ENCODE data around the gene AQP6.

AQP6 gene

DNA sequence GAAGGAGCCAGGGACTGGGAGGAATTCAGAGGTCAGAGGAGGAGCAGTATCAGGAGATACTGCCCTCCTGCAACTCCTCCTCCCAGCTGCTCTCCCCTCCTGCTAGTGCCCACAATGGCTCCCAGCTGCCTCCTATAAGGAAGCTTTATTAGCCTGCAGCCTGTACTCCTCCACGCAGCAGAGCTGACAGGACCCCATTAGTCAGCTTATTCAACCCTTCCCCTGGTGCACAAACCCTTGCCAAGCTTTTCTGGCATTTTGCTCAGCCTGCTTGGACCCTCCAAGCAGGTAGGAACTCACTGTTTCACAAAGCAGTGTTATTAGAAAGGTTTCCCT is 29.2 kb upstream of the AQP6 start:
- no peak for DNase-seq (ENCODE audit: low spot score)

DNA sequence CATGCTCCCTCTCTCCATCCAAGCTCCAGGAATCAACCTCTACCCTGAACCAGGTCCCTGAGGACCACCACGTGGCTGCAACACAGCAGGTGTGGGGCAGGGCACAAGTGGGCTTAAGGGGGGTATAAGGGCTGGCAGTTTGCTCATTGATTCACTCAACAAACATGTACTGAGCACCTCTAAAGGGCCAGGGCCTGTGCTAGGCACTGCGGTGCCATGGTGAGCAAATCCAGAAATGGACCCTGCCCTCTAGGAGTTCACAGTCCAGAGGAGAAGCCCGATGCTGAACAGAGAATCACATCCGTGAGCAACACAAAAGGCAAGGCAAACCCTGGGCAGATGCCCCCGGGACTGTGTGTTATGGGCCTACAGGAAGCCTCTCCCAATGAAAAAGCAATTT is 28.7 kb upstream of the AQP6 start:
- DNase-seq (ENCODE audit: low spot score) = no peak

DNA sequence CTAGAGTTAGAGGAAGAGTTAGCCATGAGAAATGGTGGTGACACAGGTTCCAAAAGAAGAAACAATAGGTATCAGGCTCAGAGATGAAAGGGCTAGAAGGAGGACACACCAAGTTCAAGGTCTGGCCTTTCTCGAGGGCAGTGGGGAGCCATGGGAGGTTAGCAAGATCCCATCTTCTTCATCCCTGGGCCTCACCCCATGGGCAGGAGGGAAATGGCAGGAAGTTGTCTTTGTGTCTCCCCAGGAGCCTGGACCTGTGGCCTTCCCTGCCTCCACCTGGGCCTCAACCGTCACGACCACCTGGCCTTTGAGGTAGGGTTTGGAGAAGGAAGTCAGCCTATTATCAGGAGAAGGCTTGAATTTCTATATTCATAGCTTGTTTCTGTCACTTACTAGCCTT is 28.0 kb upstream of the AQP6 start:
- DNase-seq (ENCODE audit: low spot score) = no peak

DNA sequence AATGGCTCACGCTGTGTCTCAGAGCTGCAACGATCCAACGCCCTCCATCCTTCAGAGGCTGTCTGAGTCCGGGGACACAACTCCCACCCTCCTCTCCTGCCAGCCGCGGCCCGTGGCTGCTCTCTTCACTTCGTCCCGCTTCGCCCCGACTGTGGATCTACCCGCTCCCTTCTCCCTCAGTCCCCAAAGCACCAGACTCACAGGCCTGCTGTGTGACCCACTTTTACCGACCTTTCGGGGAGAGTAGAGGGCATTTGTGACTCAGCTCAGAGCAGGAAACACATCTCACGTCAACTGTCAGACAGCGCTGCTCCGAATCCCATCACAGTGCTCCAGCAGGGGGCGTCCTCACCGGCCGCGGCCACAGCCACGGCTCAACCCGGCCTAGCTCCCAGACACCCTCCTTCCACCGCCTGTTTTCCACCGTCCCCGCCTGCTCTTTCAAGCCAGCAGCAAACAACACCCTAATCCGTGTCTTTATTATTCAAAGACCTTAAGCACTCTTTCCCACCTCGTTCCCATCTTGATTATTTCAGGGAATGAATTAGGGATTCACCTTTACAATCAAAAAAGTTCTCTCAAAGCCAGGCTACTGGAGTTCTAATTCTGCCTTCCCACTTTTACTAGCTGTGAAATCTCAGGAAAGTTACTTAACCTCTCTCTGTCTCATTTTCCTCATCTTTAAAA is 27.2 kb upstream of the AQP6 start:
- DNase-seq (ENCODE audit: low spot score) = peak; percentile 92

DNA sequence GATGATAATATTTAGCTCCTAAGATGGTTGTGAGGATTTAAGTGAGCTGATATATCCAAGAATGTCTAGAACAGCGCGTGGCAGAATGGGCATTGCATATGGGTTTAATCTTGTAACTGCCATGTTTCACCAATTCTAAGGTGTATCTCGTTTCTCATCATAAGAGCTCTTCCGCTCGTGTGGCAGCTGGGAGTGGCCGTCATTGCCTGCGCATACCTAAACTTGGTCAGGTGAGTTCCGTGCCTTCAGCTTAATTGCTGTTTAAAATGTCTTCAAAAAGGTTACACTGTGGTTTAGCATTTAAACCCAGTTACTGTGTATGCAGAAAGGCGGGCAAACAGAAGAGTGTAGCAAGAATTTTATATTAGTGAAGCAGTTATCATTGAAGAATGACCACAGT is 26.7 kb upstream of the AQP6 start:
- DNase-seq (ENCODE audit: low spot score) = no peak

DNA sequence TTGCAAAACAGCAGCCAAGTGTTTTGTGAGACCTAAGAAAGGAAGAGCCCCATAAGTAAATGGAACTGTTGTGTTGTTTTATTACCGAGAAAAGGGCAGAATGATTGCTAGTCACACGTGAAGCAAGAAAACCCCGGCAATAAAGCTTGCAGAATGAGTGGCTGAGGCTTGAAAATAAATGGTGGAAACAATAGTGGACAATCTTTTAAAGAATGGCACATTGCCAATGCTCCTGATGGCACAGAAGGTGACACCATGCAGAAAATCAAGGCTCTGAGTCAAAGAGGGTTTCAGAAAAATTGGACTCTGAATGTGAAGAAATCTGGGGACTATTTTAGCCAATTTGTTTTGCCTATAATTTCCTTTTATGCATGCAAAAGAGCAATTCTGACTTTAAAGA is 26.2 kb upstream of the AQP6 start:
- DNase-seq (ENCODE audit: low spot score) = no peak

DNA sequence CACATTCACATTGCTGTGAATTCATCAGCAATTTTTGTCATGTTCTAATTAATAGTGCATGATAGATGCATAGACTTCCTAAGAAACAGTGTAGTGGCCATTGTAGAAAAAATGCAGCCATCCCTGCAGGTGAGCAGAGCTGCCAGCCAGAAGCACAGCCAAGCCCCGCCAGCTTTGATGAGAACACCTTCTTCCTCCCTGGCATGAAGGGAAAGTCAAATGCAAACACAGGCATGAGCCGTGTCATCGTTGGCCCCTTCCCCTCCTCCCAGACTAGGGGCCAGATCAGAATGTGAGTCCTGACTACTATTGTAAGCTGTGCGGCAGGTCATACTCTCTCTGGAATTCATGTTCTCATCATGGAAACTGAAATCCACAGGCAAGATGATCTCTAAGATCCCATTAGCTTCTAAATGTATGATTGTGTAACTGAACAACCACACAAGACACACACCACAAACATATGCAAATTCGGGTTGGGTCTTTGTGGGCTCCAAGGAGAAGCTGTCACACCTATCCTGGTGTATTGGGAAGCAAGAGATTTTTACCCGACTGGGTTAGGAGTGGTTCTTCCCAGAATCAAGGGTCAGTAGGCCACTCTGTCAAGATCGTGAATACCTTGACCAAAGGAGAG is 25.0 kb upstream of the AQP6 start:
- DNase-seq (ENCODE audit: low spot score) = no peak

DNA sequence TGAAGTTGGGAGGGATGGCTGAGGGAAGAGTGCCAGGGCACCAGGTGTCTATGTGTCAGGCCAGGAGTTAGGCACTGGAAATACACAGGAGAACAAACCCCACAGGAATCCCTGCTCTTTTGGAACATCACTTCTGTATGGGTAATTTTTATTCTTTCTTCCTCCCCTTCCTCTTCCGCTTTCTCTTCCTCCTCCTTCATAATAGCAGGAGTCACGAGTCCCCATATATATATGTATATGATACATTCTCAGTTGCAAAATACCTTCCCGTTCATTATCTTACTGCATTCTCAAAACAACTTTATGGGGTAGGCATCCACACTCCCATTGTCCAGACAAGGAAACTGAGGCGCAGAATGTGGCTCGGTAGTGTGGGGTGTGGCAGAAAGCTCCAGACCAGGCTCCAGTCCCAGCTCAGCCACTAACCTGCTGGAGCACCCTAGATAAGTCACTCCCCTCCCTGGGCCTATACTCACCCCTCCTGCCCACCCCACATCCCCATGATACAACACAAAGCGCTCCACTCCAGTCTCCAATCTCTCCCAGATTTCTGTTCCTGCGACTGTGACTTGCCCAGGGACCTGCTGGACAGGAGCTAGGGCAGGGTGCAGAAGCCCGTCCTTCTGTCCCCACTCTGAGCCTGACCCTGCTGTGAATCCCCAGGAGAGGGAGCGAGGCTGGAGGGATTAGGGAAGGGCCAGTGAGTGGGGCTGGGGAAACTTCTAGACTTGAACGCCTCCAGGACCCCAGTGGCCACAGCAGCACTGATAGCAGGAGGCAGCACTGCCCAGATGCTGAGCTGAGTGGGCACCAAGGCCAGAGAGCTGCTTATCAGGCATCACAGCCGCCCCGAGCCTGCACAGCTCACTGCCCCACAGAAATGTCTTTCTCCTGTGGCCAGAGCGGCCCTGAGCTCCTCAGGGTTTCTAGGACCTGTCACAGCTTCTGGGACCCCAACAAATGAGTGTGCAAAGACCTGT is 23.6 kb upstream of the AQP6 start:
- no peak for DNase-seq (ENCODE audit: low spot score)

DNA sequence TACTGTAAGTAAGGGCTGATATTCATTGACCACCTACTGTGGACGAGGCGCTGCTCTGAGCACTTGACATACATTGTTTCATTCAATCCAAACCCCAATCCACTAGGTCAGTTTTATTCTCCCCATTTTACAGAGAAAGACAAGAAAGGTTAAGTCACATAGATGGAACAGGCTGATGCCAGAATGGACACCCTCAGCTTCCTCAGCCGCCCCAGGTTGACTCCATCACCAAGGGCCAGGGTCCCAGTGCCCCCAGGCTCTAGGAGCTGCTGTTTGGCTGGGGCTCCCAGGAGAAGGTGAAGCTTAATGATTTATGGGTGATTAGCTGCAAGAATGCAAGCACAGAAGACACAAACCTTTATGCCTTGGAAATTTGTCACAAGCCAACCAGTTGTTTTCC is 22.9 kb upstream of the AQP6 start:
- DNase-seq (ENCODE audit: low spot score) = no peak

DNA sequence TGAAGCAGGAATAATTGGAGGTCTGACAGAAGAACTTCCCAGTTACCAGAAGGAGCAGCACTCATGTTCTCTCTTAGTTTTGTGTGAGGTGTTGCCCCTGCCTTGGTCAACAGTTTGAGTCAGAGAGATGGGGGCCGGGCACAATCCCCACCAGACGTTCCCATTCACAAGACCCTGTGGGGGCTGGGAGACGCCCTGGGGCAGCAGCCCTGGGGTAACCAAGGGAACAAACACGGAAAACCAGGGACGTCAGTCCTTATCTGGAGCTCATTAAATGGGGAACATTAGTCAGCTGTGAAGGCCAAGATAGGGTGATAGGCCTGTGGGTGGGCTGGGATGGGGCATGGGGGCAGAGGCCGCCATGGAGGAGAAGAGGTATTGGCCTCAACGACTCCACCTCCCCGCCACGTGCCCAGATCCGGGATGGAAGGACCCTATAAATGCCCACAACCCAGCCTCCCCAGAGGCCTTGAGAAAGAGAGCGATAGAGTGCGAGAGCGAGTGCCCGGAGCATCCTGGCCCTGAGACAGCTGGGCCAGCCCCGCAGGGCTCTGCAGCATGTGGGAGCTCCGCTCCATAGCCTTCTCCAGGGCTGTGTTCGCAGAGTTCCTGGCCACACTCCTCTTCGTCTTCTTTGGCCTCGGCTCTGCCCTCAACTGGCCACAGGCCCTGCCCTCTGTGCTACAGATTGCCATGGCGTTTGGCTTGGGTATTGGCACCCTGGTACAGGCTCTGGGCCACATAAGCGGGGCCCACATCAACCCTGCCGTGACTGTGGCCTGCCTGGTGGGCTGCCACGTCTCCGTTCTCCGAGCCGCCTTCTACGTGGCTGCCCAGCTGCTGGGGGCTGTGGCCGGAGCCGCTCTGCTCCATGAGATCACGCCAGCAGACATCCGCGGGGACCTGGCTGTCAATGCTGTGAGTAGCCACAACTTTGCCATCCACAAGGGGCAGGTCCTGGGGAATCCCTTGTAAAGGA is 22.2 kb upstream of the AQP6 start, which contains the start of gene AQP2:
Gene AQP2, plus strand, starts transcription at position 465 of the 979 bp plus-strand sequence. Its CDS starts 94 bp downstream, at position 559.
- no peak for DNase-seq (ENCODE audit: low spot score)

DNA sequence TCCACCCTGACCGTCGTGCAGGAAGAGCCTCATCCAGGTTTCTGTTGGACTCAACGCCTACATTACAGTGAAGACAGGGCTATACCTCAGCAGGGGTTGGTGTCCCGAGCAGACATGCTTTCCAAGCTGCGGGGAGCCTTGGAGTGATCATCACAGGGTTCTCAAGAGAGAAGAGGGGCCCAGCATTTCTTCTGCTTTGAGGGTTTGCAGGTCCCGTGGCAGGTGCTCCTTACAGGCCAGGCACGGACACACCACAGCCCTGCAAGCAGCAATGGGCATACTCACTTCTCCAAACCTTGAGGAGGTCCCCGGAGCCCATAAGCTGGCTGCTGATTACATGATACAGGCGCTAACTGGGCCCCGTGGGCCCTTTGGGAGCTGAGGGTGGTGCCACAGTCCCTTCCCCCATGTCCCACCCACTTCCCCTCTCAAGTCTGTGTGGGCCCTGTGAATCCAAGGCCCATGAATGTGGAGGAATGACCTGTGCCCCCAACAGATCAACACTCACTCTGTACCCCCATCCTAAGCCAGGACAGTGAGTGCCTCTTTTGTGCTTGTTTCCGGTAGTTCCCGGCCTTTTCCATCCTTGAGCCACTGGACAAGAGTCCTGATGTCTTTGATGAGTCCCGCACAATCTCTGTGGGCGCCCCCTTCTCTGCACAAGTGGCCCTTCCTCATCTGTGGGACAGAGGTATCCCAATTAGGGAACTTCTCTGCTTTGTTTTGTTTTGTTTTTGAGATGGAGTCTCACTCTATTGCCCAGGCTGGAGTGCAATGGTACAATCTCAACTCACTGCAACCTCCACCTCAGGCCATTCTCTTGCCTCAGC is 21.1 kb upstream of the AQP6 start:
- DNase-seq (ENCODE audit: low spot score) = no peak

DNA sequence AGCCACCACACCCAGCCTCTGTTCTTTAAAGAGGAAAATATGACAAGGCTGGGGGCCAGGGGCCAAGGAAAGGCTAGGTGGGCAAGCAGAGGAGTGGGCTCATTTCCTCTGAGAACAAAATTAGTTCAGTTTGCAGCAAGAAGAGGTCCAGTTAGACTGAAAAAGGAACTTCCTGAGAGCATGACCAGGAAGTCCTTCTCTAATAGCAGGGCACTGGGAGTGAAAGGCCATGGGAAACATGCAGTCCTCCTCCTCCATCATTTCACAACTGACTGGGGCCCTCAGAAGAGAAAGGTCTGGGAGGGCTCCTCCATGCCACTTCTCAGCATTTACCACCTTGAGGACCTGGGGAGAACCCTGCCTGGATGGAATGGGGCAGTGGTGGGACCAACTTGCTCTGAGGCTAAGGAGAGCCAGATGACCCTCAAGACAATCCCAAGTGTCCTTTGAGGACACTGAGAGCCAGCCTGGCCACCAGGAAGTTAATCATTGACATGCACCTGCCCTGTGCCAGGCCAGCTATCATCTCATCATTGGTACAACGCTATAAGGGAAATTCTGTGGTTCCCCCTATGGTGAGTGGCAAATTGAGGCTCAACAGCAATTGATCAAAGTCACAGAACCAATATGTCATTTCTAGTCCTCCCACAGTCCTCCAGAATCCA is 20.2 kb upstream of the AQP6 start:
- no peak for DNase-seq (ENCODE audit: low spot score)

DNA sequence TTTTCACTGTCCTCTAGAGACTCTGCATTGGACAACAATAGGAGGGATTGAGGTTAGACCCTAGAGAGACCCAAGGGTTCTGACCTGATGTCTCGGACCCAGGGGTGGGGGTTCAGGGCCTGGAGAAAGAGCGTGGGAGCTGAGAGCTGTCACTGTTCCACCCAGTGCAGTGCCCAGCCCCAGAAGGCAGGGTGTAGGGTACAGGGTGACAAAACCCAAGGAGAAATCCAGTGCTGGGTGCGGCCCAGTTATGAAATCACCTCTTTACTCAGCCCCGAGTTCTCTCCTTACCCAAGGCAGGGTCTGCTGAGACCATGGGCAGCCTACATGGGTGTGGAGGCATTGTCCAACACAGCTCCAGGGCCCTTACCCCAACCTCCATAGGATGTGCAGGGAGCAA is 19.6 kb upstream of the AQP6 start:
- no peak for DNase-seq (ENCODE audit: low spot score)

DNA sequence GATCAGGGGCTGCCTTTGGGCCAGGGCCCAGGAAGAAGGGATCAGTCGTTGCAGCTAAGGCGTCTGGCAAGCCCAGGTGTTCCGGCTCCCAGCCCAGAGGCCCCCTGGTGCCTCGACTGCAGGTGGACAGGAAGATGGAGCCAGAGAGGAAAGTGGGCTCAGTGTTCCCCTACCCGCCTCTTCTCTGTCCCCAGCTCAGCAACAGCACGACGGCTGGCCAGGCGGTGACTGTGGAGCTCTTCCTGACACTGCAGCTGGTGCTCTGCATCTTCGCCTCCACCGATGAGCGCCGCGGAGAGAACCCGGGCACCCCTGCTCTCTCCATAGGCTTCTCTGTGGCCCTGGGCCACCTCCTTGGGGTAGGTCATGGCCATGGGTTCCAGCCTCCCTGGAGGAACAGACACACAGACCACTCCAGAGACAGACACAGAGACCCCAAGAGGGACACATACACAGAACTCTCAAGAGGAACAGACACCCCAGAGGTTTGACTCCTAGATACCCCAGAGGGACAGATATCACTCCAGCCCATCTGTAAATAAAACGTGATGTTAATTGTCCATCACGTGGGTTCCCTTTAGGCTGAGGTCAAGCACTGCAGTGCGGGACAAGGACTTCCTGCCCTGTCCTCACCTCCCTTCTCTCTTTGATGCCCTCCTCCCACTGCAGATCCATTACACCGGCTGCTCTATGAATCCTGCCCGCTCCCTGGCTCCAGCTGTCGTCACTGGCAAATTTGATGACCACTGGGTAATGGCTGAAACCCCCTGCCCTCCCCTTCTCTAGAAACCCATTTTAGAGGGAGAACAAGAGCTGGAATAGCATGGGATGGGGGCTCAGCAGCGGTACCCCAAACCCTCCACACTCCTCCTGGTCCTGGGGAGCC is 18.5 kb upstream of the AQP6 start:
- no peak for DNase-seq (ENCODE audit: low spot score)

DNA sequence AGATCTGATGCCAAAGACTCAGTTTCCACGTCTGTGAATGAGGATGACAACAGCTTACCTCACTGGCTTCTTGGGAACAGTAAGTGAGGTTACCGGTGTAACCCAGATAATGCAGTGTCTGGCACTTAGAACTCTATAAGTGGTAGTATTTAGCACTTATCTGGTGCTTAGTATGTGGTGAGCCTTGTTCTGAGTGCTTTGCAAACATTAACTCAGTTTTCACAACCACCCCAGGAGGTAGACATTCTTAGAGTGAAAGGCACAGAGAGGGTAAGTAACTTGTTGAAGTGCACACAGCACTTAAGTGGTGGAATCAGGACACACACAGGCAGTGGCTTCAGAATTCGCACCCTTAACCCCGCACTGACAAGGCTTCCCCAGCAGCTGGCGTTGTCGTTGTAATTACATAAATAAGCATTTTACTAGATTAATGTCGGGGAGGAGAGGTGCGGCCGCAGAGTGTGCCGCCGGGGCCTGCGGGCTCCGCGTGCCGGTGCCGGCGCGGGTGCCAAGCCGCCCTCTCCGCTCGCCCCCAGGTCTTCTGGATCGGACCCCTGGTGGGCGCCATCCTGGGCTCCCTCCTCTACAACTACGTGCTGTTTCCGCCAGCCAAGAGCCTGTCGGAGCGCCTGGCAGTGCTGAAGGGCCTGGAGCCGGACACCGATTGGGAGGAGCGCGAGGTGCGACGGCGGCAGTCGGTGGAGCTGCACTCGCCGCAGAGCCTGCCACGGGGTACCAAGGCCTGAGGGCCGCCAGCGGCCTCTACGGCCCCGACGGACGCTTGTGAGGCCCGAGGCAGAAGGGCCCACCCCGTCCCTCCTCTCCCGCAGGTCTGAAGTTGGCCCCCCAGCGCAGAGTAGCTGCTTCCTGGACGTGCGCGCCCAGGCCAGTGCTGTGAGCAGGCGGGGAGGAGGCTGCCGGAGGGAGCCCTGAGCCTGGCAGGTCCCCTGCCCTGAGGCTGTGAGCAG is 17.6 kb upstream of the AQP6 start:
- no peak for DNase-seq (ENCODE audit: low spot score)

DNA sequence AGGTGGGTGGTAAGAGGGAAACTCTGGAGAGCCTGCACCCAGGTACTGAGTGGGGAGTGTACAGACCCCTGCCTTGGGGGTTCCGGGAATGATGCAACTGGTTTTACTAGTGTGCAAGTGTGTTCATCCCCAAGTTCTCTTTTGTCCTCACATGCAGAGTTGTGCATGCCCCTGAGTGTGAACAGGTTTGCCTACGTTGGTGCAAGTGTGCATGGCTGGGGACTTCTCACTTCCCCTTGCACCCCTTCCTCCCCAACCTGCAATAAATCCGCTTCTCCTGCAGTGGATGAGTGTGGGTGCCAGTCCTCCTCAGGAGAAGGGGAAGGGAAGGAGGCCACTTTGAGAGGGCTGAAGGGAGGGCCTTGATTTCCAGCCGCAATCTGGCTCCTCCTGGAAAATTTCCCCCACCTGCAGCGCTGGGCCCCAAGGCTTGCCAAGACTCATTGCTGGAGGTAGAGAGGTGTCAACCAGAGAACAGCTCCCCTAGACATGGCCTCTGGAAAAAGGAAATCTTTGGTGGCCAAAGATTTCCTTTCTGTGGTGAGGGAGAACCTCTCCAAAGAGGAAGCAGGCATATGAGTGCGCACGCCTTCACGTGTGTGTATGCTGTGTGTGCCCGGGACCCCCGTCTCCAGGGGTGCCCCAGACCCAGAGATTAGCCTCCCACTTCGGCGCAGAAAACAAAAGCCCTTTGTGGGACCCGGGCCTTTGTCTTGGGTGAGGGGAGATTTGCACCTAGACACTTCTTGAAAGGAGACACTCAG is 16.7 kb upstream of the AQP6 start:
- DNase-seq (ENCODE audit: low spot score) = no peak

Measured in D341Med (cell line).